Measurements from ENCODE around the gene IFNAR1. TPM values are rescaled to one million over a fixed set of nuclear protein-coding genes. Genes with fewer than 3 reads are reported as not detected.

The IFNAR1 gene
- total RNA-seq, 1 experiment from 2014 or later, result 14.2 TPM

- no peak overlapping the region for H3T11ph ChIP-seq (ENCODE audit: low read length)
- no peak overlapping the region for H3K9ac ChIP-seq (ENCODE audit: extremely low read depth, insufficient read length, low read length)
- Mint-ChIP-seq H3K9me3 (no peaks in the 10 kb centered on the region), H3K27me3 (ENCODE audit: low read depth) (no peaks in the 10 kb centered on the region), H3K4me1 (no peaks in the 10 kb centered on the region), H3K4me3 (no peak overlapping the region), H3K27ac (peak overlapping the region in 1 of 3 experiments; percentile 7; a peak in 1 of 7 replicates), H3K36me3 (ENCODE audit: insufficient read depth in 1 of 3, low read depth in 3 of 3) (no peaks in the 10 kb centered on the region)
- DNase-seq, result no peak
- H3K4ac ChIP-seq (ENCODE audit: low read depth, low read length), result no peak overlapping the region
- no peaks in the 10 kb centered on the region for H3K4me1 ChIP-seq (ENCODE audit: insufficient read depth, low read length)
- no peak overlapping the region for H2BK20ac ChIP-seq (ENCODE audit: low read depth, low read length, poor library complexity, severe bottlenecking)
- H4K20me1 ChIP-seq (ENCODE audit: control insufficient read depth, insufficient read depth, insufficient read length), result no peaks in the 10 kb centered on the region
- no peak overlapping the region for H3K18ac ChIP-seq (ENCODE audit: insufficient read length, low read depth, low read length)
- H2AFZ ChIP-seq (ENCODE audit: low read length), result no peak overlapping the region
- H2BK12ac ChIP-seq (ENCODE audit: insufficient read length, low read depth, low read length), result no peak overlapping the region
- no peak overlapping the region for H3K56ac ChIP-seq (ENCODE audit: insufficient read length, low read depth, low read length)
- no peak overlapping the region for H3K27ac ChIP-seq (ENCODE audit: insufficient read length, low read depth, low read length)
- H2BK5ac ChIP-seq (ENCODE audit: insufficient read length, low read length), result no peak overlapping the region
- H3K14ac ChIP-seq (ENCODE audit: insufficient read depth, low read length), result no peak overlapping the region
- H3K4me2 ChIP-seq (ENCODE audit: insufficient read depth, insufficient read length, low read length), result no peak overlapping the region
- TF ChIP-seq CTCF (conservative IDR thresholded peaks at IDR 0.05), result no peak
- H2BK15ac ChIP-seq (ENCODE audit: low read depth, low read length), result no peak overlapping the region
- H4K8ac ChIP-seq (replicated peaks; ENCODE audit: insufficient read length, low read depth, low read length), result no peak overlapping the region
- no peaks in the 10 kb centered on the region for H3K79me1 ChIP-seq (ENCODE audit: insufficient read depth, low read depth, low read length, poor library complexity, severe bottlenecking)
- no peaks in the 10 kb centered on the region for H3K9me3 ChIP-seq (ENCODE audit: control insufficient read depth, low read depth, low read length)
- H3K23me2 ChIP-seq (ENCODE audit: insufficient read length, low read depth, low read length, poor library complexity, severe bottlenecking), result no peaks in the 10 kb centered on the region
- H4K91ac ChIP-seq (ENCODE audit: insufficient read length, low read depth, low read length), result no peak overlapping the region
- H3K23ac ChIP-seq (ENCODE audit: insufficient read length, low read depth, low read length), result no peak overlapping the region
- no peak overlapping the region for H4K5ac ChIP-seq (ENCODE audit: insufficient read length, low read depth, low read length)
- no peak overlapping the region for H2AK5ac ChIP-seq (ENCODE audit: insufficient read length, low read length)
- WGBS (ENCODE audit: extremely low coverage, insufficient read length, low lambda C conversion rate), result no CpG with 5 or more reads among the region's 9 CpGs
- no peaks in the 10 kb centered on the region for H3K79me2 ChIP-seq (ENCODE audit: insufficient read depth, low read length)
- H2BK120ac ChIP-seq (ENCODE audit: low read depth, low read length, poor library complexity, severe bottlenecking), result no peak overlapping the region
- H3K27me3 ChIP-seq (ENCODE audit: insufficient read depth, low read length), result no peaks in the 10 kb centered on the region
These were observed 33.1 kb upstream of the IFNAR1 start for GRCh38 chr21:33291686-33292085.
